Right lobe of liver (tissue), 4 donors: ENCODE measurements around the gene FAM149A.

Experiments used
- CTCF ChIP-seq, 4 donors: fragments of 200-600 bp in 3 of 4; fragments of 450-650 bp in 1 of 4; IDR thresholded peaks; one replicate each; pipeline versions ENCODE4 v1.5.1 to v1.8.0; 2016 to 2022; ENCODE audit warnings: antibody characterized with exemption in 4 of 4, mild to moderate bottlenecking in 2 of 4
- POLR2A ChIP-seq: fragments of 450-650 bp; IDR thresholded peaks from one replicate; pipeline ENCODE4 v1.6.1; 2017; ENCODE audit warnings: antibody characterized with exemption, mild to moderate bottlenecking
- donor health status: DM: no; HTN: no; CAD: no.
- donor health status: DM: no; HTN: no; CAD: no.
- donor health status: DM: no; HTN: yes; CAD: no.

GRCh38 chr4:186192066-186192612 lies 87.6 kb downstream of the FAM149A start:
- no peak for TF ChIP-seq CTCF (IDR thresholded peaks at IDR 0.05)
- TF ChIP-seq POLR2A: no peak
